LHCN-M2 (cell line): Measurements from ENCODE around the gene TRPM3. TPM values are rescaled to one million over a fixed set of nuclear protein-coding genes. Genes with fewer than 3 reads are reported as not detected.

Experiments
- DNase-seq: peaks from one replicate; pipeline ENCODE4 v3.0.0-alpha.2; 2012; ENCODE audit warnings: low read depth
- total RNA-seq: library from RNA; depleted of rRNA; stranded (reverse); fragments of >200 nt; gene quantifications from 2 replicates; pipeline ENCODE4 v1.2.3, GENCODE V29; 2014

The TRPM3 gene
- total RNA-seq, 1 experiment from 2014 or later: 3.4 TPM

DNA sequence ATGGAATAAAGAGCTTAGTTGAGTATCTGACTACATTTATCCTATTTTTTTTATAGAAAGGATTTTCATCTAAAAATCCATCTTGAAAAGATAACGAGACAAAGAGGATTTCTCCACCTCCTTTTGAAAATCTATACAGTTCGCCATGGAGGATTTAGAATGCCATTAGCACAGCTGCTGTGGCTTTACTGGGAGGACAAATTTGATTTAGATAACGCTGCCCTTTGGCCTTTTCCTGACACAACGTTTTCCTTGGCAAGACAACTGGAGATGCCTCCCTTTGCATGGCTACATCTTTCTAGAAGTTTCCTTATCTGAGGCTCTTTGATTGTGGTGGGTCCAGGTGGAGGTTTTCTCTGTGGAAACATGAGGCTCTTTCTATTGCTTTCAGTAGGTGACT is 560.3 kb downstream of the TRPM3 start:
- no peak for DNase-seq

DNA sequence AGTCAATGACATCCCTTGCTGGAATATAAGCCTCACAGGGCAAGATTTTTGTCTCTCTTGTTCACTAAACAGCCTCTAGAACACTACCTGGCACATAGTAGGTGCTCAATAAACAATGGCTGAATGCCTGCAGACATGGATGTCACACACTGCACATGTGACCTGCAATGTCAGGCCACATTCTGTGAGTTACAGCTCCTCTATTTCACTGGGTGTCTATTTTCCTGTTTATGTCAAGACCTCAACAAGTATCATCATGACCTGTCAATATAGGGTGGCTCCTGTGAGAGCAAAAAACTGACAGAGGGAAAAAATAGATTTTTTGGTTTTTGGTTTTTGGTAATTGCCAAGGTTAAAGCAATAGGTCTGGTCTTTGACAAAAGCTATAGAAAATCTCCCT is 562.3 kb downstream of the TRPM3 start:
- no peak for DNase-seq

- DNase-seq: no peak
Observed at GRCh38 chr9:70557661-70558369, 563.6 kb downstream of the TRPM3 start.

GRCh38 chr9:70556771-70557170 is 564.6 kb downstream of the TRPM3 start:
- DNase-seq: no peak

DNA sequence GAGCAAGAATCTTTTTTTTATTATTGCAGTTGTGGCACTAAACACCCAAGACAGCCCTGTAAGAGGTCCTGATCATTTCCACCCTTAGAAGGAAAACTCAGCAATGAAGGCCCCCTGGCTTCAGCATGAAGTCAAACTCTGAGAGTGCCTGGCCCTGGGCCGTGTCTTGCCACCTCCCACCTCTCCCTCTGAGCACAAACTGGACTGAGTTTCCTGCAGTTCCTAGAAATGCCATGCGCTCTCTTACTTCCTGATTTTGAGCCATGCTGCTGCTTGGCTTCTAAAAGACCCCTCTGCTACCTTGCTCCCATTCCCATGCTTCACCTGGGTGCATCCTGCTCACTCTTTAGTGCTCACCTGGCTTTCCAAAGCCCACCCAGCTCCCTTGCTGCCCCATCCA is 566.5 kb downstream of the TRPM3 start:
- no peak for DNase-seq

- peak; percentile 24 for DNase-seq
Observed at GRCh38 chr9:70553707-70554673, 567.4 kb downstream of the TRPM3 start.

- DNase-seq: no peak
Observed at GRCh38 chr9:70552561-70552960, 568.9 kb downstream of the TRPM3 start.

DNA sequence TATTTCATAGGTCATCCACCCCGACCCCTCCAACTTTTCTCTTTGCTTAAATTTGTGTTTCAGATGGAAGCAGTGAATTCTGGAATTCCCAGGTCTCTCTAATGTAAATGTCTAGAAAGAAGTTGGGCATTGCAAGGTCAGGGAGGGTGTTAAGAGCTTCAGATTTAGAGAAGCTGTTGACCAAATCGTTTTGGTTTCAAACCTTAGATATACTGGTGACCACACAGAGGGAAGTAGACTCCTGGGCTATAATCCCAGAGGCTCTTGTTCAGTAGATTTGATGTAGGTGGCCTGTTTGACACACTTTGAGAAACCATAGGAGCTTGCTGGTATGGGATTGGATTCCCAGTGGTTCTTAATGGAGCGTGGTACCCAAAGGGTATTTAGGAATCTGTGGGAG is 569.6 kb downstream of the TRPM3 start:
- no peak for DNase-seq

GRCh38 chr9:70551396-70551795 is 570.0 kb downstream of the TRPM3 start:
- DNase-seq: peak; percentile 10

DNA sequence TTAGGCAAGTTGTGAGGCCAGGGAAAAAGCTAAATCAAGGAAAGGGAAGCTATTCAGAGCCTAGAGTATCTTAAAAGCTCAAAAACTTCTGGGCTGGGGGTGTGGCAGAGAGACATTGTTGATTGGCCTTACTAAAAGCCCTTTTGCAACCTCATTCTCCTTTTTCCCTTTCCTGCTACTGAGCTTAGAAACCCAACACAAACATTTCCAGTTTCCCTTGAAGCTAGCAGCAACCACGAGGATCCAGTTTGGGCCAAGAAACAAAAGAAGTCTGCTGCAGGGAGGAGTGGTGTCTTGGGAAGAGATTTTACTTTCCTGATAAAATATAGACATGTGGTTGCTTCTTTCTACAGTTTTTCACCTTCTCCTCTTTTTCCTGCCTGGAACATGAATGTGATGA is 571.5 kb downstream of the TRPM3 start:
- DNase-seq: no peak

DNA sequence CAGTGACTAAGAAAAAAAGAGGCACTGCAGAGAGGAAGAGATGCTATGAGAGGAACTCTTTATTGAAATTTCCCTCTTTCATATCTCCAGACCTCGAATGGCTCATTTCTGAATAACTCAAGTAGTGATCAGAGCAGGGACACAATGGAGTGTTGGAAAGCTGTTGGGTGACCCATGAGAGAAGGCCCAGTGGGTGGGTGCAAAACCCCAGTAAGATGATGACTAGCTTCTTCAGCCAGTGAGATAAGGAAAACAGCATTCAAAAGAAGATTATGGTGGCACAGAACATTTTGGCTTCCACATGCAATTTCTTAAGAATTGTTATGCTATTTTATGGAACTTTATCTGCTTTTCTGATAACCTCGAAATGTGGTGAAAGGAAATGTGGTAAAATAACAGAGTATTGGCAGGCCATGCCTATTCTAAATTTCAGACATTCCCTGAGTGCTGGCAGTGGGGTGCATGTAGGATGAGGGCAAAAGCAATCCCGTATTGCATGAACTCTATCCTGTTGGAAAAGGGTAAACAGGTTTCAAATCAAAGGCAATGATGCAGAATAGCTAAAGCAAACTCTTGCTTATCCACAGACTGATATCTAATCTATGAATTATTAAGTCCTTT is 579.0 kb downstream of the TRPM3 start:
- no peak for DNase-seq

DNA sequence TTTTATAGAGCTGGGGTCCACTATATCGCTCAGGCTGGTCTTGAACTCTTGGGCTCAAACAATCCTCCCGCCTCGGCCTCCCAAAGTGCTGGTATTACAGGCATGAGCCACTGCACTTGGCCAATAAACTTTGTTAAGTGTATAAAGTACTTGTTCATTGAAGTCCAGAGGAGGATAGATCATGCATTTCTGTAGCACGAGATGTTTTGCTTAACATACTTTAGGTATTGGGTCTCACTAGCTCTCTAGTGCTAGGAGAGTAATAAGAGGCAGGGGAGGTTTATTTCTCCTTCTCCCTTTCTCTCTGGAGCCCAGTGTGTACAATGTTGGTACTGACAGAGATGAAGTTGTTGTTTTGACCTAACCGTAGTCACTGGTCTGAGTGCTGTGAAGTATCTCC is 581.4 kb downstream of the TRPM3 start:
- DNase-seq: no peak

- no peak for DNase-seq
Observed at GRCh38 chr9:70539526-70539925, 581.9 kb downstream of the TRPM3 start.

GRCh38 chr9:70539001-70539400 is 582.4 kb downstream of the TRPM3 start:
- no peak for DNase-seq

- DNase-seq: no peak
Observed at GRCh38 chr9:70537084-70537483, 584.3 kb downstream of the TRPM3 start.

DNA sequence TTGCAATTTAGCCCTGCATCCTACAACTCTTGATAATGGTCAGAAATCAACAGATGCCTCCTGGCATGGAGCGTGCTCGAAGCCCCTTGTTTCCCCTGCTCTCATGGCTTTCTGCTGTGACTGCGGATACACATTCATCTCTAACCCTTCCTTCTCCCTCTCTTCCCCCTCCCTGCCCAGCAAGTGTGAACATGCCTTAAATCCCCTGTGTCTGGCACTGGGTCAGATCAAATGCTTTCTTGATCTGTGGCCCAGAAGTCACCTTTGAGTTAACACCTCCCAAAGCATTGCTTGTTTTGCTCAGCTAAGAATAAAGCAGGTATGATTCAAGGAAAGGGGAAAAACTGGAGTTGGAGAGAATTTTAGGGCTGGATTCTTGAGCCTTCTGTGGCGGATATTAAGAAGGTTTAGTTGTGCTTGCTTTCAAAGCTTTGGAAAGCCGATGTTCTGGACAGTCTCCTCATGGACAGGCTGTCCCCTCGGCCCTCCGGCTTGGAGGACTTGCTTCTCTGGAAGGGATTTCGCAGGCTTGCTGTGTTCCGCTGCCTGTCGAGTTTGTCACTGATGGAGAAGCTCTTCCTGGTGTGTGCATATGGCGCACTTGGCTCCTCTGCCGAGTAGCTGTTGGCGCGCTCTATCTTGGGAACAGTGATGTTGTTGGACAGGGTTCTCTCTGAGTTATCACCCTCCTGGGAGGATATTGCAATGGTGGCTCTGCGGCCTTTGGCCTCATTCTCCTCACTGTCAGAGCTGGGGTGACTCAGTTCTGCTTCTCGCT is 585.7 kb downstream of the TRPM3 start:
- DNase-seq: no peak

- DNase-seq: no peak
Observed at GRCh38 chr9:70534471-70534870, 587.0 kb downstream of the TRPM3 start.

DNA sequence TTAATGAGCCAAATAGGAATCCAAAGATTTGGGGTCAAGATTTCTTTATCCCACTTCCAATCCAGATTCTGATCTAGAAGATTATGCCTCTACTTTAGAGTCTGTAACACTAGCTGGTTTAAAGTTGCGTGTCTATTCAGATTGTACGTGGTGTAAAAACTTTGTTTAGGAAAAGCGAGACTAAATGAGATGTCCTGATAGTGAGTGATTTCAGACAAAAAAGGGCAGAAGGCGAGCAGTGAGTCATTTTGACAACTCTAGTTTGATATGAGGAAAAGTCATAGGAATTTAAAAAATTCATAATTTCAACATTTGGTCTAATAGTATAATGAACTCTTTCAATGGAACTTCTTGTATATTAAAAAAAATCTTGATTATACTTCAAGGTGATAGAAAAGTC is 587.4 kb downstream of the TRPM3 start:
- DNase-seq: peak; percentile 57

DNA sequence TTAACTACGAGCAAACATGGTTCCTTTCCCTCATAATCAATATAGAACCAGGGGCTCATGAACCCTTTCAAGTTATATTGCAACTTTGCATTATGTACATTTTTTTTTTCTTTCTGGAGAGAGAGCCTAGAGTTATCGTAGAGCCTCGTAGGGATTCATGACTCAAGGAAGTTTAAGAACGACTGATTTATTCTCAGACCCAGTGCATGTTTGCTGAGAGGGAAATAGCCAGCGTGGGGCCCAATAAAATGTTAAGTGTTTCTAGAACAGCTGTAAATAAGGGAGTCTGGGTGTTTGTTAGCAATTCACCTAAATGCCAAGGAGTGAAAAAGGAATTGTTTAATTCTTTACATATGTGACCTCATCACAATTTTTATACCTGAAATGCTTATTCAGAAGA is 587.9 kb downstream of the TRPM3 start:
- no peak for DNase-seq

GRCh38 chr9:70532716-70533115 is 588.7 kb downstream of the TRPM3 start:
- DNase-seq: no peak

DNA sequence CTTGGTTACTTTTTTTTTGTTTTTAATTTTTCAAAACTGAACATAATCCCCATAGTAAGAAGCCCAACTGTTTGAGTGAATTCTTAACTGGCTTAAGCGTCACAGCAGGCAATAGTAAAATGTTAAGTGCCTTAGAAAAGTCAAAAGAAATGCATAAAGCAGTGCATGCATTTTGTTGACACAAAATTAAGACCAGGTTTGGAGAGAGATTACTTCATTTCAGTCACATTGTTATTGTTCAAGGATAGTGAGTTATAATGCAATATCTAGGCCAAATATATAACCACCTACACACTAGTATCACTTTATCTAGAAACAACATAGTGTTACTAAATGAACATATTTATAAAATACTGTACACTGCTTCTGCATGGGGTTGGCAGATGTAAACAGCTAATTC is 590.1 kb downstream of the TRPM3 start:
- DNase-seq: no peak

DNA sequence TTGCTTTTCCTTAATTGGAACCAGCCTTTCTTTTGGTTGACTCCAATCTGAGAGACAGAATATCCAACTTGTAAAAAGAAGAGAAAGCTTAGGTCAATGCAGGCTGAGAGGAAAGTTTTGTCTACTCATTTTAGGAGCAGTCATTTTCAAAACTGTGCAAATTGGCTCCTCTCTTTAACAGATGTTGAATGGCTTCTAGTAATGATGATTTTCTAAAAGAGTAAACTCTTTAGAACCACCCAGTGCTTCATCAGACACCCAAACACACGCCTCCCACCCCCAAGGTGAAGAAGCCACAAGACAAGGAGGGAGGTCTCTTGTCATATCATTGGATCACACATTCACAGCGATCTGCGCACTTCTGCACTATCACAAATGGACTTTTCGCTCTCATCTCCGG is 590.7 kb downstream of the TRPM3 start:
- no peak for DNase-seq
